IPS-20b (cell line): ENCODE data around the gene WNK1.
"Not testable (repeated sequence)": the region's sequence is repeated elsewhere in the genome, so short reads cannot be mapped to it uniquely, and the experiment has no call there.

Source experiments
- H3K27ac ChIP-seq: one replicate; pipeline ENCODE4 v1.5.1; 2013; ENCODE audit warnings: low read length
- H3K27me3 ChIP-seq: 2 replicates; pipeline ENCODE4 v1.6.1; 2013; ENCODE audit warnings: mild to moderate bottlenecking, low read length, inconsistent platforms; ENCODE audit not compliant: insufficient read depth
- H3K36me3 ChIP-seq: 2 replicates; pipeline ENCODE4 v1.6.1; 2013; ENCODE audit warnings: low read depth, mild to moderate bottlenecking, inconsistent platforms, low read length, moderate library complexity; ENCODE audit not compliant: insufficient read depth
- H3K4me1 ChIP-seq: 2 replicates; pipeline ENCODE4 v1.6.1; 2013; ENCODE audit warnings: mild to moderate bottlenecking, control low read depth, inconsistent platforms, low read length, moderate library complexity; ENCODE audit not compliant: insufficient read depth
- H3K4me3 ChIP-seq: 2 replicates; pipeline ENCODE4 v1.5.1; 2013; ENCODE audit warnings: mild to moderate bottlenecking, low read length, inconsistent platforms
- H3K9ac ChIP-seq: 2 replicates; pipeline ENCODE4 v1.6.1; 2013; ENCODE audit warnings: low read depth, mild to moderate bottlenecking, inconsistent platforms, low read length, moderate library complexity
- H3K9me3 ChIP-seq: 2 replicates; pipeline ENCODE4 v1.6.1; 2013; ENCODE audit warnings: mild to moderate bottlenecking, low read depth, low read length, inconsistent platforms; ENCODE audit not compliant: insufficient read depth

WNK1 gene

DNA sequence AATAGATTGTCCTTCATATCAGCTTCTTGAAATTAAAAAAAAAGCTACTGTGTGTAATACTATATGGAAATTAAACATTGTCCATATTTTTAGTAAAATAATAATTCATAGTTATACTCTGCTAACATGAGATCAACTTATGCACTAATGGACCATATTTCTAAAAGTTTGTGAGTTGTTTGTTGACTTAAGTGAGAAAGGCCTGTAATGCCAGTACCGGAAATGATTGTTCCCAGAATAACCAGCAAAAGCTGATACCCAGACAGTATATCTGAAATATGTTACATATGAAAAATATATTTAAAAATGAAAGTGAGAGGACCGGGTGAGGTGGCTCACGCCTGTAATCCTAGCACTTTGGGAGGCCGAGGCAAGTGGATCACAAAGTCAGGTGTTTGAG lies 35.9 kb downstream of the WNK1 start:
- H3K4me3 ChIP-seq, result no peak overlapping the region
- no peak overlapping the region for H3K27ac ChIP-seq
- H3K36me3 ChIP-seq, result no peaks in the 10 kb centered on the region
- H3K9ac ChIP-seq, result no peak overlapping the region
- H3K4me1 ChIP-seq, result peaks cover 4% of the 10 kb centered on the region; the same call in 1 of the 2 replicates
- H3K27me3 ChIP-seq, result no peaks in the 10 kb centered on the region
- H3K9me3 ChIP-seq, result no peaks in the 10 kb centered on the region

DNA sequence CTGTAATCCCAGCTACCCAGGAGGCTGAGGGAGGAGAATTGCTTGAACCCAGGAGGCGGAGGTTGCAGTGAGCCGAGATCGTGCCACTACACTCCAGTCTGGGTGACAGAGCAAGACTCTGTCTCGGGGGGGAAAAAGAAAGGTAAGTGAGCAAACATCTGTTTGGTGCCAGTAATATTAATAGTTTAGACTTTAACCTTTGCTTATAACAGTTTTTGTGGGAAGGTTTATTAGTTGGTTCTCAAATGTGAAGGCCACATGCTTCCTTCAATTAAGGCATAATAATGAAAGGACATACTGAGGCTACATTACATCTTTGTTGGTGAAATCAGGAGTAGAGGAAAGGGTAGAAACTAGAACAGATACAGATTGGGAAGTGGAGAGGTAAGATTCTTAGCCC lies 36.4 kb downstream of the WNK1 start:
- H3K27ac ChIP-seq, H3K4me3 ChIP-seq, H3K36me3 ChIP-seq, H3K9me3 ChIP-seq, H3K4me1 ChIP-seq, H3K9ac ChIP-seq, H3K27me3 ChIP-seq: not testable (repeated sequence)

DNA sequence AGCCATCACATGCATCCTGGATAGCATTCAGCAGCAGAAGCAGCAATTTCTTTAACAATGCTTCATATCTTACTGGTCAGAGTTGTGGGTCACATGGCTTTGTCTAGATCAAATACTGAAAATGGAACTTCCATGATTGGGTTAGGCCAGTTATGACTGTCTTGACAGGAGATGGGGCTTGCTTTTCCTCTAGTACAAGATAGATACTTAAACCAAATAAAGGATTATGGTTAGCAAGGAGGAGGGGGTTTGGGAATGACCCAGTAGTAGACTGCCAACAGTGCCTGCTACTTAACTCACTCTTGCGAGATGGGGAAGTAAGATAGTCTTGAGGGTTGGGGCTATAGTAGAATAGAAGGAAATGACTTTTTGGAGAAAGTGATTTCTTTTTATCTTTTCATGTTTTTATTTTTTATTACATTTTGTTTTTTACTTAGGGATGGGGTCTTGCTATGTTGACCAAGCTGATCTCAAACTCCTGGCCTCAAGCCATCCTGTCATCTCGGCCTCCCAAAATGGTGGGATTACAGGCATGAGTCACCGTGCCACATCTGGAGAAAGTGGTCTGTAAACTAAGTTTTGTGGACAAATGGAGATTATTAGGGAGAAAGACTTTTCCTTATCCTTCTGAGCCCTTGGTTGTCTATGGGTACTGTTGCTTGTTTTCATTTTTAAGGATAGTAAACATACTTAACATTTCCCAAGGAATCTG lies 37.6 kb downstream of the WNK1 start:
- Histone ChIP-seq H3K27me3 (no peaks in the 10 kb centered on the region), H3K9me3 (no peaks in the 10 kb centered on the region), H3K9ac (no peak overlapping the region), H3K36me3 (no peaks in the 10 kb centered on the region), H3K4me3 (no peak overlapping the region), H3K4me1 (peaks cover 4% of the 10 kb centered on the region; the same call in 1 of the 2 replicates), H3K27ac (no peak overlapping the region)

DNA sequence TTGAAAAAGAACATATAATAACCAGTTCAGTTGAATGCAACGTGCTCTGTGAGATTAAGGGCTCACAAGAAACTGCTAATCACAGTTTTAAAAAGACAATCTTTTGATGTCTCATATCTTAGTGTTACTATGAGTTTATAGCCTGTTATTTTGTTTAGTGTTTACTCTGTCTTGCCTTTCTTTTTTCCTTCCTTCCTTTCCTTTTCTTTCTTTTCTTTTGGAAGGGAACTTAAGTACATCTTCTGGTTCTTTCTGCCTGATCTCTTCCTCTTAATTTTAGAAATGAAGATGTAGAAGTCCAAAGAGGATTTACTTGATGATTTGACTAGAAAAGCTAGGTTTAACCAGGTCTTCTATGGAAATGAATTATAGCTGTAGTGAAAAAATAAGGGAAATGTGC lies 38.2 kb downstream of the WNK1 start:
- H3K27me3 ChIP-seq, result no peaks in the 10 kb centered on the region
- no peak overlapping the region for H3K27ac ChIP-seq
- no peak overlapping the region for H3K9ac ChIP-seq
- H3K4me3 ChIP-seq, result no peak overlapping the region
- no peaks in the 10 kb centered on the region for H3K36me3 ChIP-seq
- H3K9me3 ChIP-seq, result no peaks in the 10 kb centered on the region
- H3K4me1 ChIP-seq, result peaks cover 4% of the 10 kb centered on the region; the same call in 1 of the 2 replicates

DNA sequence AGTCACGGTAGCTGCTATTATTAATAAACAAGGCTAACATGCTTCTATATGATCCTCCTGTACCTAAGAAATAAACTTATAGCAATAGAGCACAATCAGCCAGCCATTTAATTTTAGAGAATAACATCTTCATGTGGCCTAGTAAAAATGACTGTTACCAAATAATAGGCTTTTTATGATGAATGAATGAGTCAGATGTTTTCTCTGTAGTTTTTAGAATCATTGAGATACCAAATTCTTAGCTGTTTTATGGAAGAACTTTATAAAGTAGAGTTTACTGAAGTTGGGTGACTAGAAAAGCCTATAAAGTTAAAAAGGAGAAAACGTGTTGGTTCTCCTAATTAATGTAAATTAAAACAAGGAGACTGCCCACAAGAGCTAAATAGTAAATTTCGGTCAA lies 40.7 kb downstream of the WNK1 start:
- Histone ChIP-seq H3K9me3 (no peaks in the 10 kb centered on the region), H3K9ac (no peak overlapping the region), H3K4me3 (no peak overlapping the region), H3K27ac (no peak overlapping the region), H3K27me3 (no peaks in the 10 kb centered on the region), H3K4me1 (peaks cover 4% of the 10 kb centered on the region), H3K36me3 (no peaks in the 10 kb centered on the region)

DNA sequence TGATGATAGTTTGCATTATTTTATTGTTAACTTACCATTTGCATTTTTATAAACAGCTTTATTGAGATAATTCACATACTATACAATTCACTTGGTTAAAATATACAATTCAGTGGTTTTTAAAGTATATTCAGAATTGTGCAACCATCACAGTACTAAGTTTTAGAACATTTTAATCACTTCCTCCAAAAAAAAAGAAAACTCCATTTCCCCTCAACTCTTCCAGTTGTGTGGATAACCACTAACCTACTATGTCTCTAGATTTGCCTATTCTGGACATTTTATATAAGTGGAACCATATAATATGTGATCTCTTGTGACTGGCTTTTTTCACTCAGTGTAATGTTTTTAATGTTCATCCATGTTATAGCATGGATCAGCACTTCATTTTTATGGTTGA lies 41.3 kb downstream of the WNK1 start:
- Histone ChIP-seq H3K9ac (no peak overlapping the region; the same call in 1 of the 2 replicates), H3K36me3 (no peaks in the 10 kb centered on the region), H3K4me1 (peaks cover 4% of the 10 kb centered on the region), H3K27ac (no peak overlapping the region), H3K4me3 (no peak overlapping the region), H3K9me3 (no peaks in the 10 kb centered on the region), H3K27me3 (no peaks in the 10 kb centered on the region)

DNA sequence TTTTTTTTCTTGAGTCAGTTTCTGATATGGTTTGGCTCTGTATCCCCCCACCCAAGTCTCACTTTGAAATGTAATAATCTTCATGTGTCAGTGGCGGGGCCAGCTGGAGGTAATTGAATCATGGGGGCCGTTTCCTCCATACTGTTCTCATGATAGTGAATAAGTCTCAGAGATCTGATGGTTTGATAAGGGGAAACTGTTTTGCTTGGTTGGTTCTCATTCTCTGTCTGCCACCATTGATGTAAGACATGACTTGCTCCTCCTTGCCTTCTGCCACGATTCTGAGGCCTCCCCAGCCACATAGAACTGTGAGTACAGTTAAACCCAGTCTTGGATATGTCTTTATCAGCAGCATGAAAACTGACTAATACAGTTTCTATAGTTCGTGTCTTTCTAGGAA lies 42.9 kb downstream of the WNK1 start:
- H3K27ac ChIP-seq, result no peak overlapping the region
- H3K4me3 ChIP-seq, result no peak overlapping the region

DNA sequence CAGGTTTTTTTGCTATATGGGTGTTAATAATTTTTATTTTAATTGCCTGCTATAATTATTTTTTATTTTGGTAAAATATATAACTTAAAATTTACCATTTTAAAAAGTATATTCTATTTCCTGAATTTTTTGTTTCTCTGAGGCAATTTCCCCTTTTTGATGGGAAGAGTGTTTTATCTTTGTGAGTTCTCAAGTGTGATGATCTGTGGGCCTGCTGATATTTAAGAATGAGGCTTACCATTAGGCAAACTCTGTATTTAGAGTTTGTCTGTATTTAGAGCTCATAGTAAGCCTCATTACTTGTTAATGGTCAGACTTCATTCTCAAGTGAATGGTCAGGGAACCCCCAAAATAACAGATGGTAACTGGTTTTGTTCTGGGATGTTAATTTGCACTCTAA lies 48.0 kb downstream of the WNK1 start:
- Histone ChIP-seq H3K27ac (no peak overlapping the region), H3K4me3 (no peak overlapping the region), H3K4me1 (peaks cover 5% of the 10 kb centered on the region; the same call in 1 of the 2 replicates), H3K9ac (no peak overlapping the region), H3K27me3 (no peaks in the 10 kb centered on the region), H3K9me3 (no peaks in the 10 kb centered on the region), H3K36me3 (no peaks in the 10 kb centered on the region)

More for the DNA sequence above, 42.9 kb downstream of the WNK1 start:
- Histone ChIP-seq H3K27me3 (no peaks in the 10 kb centered on the region), H3K36me3 (no peaks in the 10 kb centered on the region), H3K9me3 (no peaks in the 10 kb centered on the region), H3K4me1 (no peaks in the 10 kb centered on the region; the same call in 1 of the 2 replicates), H3K9ac (no peak overlapping the region)

DNA sequence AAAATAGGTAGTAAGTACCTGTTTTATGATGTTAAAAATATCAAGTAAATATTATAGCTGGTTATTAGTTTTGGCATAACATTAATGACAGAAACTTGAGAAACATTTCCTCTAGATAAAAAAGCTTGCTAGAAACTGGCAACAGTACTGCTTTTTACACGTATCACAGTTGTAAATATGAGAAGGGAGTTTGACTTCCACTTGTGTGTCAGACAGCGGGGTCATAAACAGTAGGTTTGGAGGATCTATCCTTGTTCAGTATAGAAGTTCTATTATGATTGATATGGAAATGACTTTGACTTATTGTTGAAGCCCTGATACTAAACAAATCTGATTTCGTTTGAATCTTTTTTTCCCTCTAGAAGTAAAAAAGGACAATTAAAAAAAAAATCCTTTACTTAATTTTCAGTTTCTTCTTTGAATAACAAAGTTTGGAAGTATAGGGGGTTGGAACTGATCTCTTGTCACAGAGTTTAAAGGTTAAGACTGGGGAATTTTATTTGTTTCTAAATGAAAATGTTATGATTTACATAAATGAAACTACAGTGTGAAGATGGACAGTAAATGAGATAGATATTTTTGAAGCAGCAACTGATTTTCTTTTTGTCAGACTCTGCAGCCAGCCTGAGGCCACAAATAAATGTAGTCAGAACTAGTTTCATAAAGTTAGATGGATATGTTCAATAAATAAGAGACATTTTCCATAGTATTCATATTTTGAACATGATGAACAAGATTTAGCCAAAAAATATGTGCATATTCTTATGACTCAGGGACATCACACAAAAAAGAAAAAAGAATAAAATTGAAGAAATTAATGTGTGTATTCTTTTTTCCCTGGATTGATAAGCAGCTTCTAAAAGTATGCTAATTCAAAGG lies 50.1 kb downstream of the WNK1 start:
- Histone ChIP-seq H3K27me3 (no peaks in the 10 kb centered on the region), H3K27ac (no peak overlapping the region), H3K4me1 (0 out of 2 replicates have a peak, but pooled peaks cover 5% of the 10 kb centered on the region), H3K4me3 (no peak overlapping the region), H3K36me3 (no peaks in the 10 kb centered on the region), H3K9ac (no peak overlapping the region), H3K9me3 (no peaks in the 10 kb centered on the region)

DNA sequence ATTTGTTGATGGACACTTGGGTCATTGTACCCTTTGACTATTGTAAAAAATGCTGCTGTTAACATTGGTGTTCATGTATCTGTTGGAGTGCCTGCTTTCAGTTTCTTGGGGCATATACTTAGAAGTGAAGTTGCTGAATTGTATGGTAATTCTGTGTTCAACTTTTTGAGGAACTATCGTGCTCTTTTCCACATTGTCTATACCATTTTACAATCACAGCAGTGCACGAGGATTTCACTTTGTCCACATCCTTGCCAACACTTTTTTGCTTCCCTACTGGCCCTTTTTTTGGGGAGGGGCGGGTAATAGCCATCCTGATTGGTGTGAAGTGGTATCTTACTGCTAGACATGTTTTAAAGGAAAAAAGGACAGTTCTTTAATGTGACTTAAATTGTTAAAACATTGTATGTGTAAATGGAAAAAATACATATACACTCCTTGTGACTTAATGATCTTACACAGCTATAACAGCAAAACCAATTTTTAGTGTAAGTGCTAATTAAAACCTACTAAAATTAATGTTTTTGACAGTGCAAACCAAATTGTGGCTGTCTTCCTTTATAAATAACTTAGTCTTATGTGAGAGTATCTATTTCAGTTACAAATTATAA lies 52.7 kb downstream of the WNK1 start:
- H3K27ac ChIP-seq, result no peak overlapping the region

DNA sequence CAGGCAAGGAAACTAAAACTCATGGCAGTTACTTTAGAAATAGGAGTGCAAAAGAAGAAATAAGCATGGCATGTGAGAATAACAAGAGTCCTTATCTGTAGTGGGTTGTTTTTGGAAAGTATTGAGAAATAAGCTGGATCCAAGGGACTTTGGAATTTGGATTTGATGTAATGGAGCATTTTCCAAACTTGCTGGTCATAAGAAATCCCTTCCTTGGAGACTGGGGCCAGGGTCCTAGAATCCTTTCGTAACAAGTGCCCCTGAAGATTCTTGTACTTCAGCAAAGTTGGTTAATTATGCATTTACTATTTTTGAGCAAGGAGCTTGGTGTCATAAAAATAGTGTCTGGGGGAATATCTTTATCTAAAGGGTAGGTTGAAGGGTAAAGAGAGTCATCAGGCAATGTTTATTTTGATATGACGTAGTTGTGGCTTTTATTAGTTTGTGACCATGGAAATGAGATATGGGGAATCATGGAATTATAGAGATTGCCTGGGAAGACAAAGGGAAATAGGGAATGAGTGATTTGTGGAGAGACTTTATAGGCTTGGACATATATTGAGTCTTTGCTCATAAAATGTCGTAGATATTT lies 53.9 kb downstream of the WNK1 start:
- Histone ChIP-seq H3K4me1 (no peaks in the 10 kb centered on the region; the same call in 1 of the 2 replicates), H3K4me3 (no peak overlapping the region), H3K36me3 (no peaks in the 10 kb centered on the region), H3K27ac (no peak overlapping the region), H3K9ac (no peak overlapping the region; the same call in 1 of the 2 replicates), H3K9me3 (no peaks in the 10 kb centered on the region), H3K27me3 (no peaks in the 10 kb centered on the region)

More for the DNA sequence above, 52.7 kb downstream of the WNK1 start:
- 0 out of 2 replicates have a peak, but pooled peaks cover 5% of the 10 kb centered on the region for H3K4me1 ChIP-seq
- H3K4me3 ChIP-seq, result no peak overlapping the region
- no peaks in the 10 kb centered on the region for H3K9me3 ChIP-seq
- no peaks in the 10 kb centered on the region for H3K27me3 ChIP-seq
- H3K9ac ChIP-seq, result no peak overlapping the region
- no peaks in the 10 kb centered on the region for H3K36me3 ChIP-seq
